MV-4-11 (cell line): ENCODE measurements around the gene HTT.
A peak's percentile ranks its signal among the peaks of the same experiment; 100 is the strongest.
"Not testable (repeated sequence)": the region's sequence is repeated elsewhere in the genome, so short reads cannot be mapped to it uniquely, and the experiment has no call there.

ENCODE experiments used
- DNase-seq: peaks from one replicate; lab custom pipeline; 2025; lab: John Stamatoyannopoulos, UW

The HTT gene

DNA sequence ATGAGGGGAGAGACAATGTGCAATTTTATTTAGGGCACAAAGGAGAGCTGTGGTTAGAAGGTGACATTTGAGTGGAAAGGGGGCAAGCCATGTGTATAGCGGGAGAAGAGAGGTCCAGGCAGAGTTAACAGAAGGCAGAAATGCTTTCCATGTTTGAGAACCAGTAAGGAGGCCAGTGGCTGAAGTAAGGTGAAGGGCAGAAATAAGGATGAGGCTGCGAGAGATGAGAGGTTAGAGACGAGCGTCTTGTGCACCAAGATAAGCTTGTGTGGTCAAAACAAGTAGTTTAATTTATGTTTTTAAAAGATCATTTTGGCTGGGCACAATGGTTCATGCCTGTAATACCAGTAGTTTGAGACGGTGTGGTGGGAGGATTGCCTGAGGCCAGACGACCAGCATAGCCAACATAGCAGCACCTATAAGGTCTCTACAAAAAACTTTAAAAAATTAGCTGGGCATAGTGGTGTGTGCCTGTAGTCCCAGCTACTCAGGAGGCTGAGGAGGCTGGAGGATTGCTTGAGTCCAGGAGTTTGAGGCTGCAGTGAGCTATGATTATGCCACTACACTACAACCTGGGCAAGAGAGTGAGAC is 8.5 kb downstream of the HTT start:
- DNase-seq = no peak

DNA sequence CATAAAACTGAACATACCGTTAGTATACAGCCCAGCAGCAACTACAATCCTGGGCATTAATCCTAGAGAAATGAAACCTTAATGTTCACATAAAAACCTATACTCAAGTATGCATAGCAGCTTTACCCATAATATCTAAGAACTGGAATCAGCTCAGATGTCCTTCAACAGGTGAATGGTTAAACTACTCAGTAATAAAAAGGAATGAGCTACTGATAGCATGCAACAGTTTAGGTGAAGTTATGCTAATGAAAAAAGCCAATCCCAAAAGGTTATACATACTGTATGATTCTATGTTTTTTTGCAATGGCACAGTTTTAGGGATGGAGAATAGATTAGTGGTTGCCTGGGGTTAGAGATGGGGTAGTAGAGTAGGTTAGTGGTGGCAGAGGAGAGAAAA is 9.3 kb downstream of the HTT start:
- no peak for DNase-seq

DNA sequence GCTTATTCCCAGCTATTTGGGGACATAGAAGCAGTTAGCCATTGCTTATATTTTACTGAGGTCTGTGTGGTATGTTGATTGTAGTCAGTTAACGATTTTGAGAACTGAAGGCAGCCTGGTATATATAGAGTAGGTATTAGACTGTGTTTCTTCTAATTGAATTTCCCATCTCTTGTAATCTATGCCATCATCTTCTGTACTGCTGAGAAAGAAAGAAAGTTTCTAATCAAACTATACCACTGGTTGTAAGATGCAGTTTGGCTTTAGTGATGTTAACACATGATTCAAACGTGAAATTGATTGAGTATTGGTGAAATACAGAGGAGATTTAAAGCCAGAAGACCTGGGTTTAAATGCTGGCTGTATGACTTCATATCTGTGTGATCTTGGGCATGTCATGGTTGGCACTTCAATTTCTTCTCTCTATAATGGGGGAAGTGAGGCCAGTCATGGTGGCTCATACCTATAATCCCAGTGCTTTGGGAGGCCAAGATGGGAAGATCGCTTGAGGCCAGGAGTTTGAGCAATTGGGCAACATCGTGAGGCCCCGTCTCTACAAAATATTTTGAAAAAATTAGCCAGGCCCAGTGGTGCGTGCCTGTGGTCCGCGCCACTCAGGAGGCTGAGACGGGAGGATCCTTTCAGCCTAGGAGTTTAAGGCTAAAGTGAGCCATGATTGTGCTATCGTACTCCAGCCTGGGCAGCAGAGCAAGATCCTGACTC is 11.6 kb downstream of the HTT start:
- DNase-seq = no peak

DNA sequence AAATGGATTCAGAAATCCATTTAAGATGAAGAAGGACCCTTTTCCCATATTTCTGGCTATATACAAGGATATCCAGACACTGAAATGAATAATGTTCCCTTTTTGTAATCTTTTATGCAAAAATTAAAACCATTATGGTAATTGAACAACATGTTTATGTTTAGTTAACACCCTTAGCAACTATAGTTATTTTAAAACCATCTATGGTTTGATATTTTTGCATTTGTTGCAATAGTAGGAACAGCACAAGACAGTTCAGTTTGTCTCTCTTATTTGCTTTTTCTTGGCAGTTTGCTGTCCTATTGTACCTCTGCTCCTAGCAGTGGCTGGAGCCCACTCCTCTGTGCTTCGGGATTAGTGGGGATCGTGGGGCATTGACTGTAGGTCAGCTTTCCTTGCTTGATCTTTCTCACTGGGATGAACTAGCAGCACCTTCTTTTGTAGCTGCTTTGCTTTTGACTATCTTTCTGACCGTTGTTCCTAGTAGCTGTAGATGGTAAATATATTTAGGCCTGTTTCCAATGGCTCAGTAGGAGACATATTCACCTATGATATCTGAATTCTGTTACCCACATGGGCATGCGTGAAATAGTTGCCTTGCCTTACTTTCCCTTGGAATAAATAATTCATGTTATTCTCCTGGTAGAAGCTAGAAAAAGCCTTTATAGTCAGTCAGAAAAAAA is 12.8 kb downstream of the HTT start:
- no peak for DNase-seq

DNA sequence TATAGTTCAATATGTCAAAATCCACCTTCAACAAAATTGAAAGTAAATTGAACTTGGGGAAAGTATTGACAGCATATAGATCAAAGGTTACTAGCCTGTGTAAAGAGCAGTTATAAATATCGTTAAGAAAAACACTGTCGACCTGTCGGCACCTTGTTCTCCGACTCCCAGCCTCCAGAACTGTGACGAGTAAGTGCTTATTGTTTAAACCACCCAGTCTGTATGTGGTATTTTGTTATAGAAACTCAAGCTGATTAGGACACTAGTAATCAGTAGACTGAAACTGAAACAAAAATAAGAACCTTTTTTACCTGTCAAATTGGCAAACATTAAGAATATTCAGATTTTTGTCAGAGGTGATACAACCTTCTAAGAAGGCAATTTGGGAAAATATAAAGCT is 17.0 kb downstream of the HTT start:
- DNase-seq = no peak

DNA sequence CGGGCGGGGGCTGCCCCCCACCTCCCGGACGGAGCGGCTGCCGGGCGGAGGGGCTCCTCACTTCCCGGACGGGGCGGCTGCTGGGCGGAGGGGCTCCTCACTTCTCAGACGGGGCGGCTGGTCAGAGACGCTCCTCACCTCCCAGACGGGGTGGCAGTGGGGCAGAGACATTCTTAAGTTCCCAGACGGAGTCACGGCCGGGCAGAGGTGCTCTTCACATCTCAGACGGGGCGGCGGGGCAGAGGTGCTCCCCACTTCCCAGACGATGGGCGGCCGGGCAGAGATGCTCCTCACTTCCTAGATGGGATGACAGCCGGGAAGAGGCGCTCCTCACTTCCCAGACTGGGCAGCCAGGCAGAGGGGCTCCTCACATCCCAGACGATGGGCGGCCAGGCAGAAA is 20.2 kb downstream of the HTT start:
- not testable (repeated sequence) for DNase-seq

DNA sequence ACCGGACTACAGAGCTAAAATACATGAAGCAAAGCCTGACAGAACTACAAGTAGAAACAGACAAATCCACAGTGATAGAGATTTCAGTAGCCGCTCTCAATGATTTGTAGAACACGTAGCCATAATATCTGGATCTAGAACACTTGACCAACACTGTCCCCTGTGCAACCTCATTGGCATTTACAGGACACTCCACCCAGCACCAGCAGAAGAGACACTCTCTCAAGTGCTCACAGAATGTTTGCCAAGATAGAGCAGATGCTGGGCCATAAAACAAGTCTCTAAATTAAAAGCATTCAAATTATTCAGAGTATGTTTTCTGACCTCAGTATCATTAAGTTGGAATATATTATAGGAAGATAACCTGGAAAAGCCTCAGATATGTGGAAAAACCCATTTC is 21.7 kb downstream of the HTT start:
- no peak for DNase-seq

DNA sequence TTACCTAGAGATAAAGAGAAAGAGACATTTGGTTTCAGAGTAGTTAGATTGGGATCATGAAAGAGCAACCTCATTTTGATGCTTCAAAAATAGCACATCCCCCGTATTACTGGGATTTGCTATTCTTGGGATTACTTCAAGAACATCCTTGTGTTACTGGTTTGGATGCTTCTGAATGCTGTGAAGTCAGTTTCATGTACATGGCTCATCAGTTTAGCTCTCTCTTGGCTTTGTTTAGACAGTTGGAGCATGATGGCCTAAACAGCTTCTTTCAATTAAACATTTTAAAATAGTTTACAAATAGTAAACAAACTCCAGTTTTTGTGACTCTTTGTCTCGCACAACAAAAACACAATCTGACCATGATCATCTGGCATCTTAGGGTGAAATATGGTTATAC is 23.9 kb downstream of the HTT start:
- DNase-seq = no peak

DNA sequence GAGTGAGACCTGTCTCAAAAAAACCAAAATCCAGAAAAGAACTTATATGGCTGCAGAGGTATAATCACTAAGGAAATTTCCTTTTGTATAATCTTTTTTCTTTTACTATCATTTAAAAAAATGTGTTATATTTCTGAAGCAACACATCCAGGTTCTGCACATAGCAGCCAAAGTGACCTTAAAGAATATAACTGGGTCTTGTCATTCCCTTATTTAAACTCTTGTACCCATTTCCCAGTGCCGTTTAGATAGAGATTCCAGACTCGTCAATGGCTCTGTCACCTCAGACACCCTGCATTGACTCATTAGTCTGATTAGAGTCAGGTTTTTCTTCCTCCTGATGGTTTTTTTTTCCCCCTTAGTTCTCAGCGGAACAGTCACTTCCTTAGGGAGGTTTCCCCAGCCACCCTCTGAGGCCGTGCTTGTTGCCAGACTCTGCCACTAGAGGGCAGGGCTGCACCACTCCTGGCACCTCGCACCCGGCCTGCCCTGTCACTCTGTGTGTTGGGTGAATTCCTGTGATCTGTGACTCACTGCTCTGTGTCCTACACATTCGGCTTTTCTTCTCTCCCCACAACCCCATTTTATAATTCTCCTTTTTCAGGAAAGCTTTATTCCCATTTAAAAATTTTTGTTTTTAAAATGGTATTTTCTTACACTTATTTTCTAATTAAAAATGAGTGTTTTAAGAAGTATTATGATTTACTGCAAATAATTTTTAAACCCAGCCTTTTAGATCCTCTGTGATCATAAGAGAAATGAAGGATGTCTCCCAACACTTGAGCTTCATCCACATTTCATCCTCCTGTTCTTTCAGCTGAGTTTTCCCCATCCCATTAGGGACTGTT is 32.1 kb downstream of the HTT start:
- DNase-seq = peak; percentile 88

DNA sequence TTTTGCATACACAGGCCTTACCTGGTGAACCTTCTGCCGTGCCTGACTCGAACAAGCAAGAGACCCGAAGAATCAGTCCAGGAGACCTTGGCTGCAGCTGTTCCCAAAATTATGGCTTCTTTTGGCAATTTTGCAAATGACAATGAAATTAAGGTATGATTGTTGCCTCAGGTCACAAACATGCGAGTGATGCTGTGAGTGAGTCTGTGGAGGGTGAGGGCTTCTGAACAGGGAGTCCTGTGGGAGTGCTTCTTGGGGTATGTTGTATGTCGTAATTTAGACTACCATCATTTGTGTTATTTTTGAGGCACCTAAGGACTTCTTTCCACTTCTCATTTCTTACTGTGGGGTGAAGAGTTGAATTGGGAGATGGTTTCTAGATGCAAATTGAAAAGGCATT is 32.8 kb downstream of the HTT start:
- DNase-seq = peak; percentile 11

DNA sequence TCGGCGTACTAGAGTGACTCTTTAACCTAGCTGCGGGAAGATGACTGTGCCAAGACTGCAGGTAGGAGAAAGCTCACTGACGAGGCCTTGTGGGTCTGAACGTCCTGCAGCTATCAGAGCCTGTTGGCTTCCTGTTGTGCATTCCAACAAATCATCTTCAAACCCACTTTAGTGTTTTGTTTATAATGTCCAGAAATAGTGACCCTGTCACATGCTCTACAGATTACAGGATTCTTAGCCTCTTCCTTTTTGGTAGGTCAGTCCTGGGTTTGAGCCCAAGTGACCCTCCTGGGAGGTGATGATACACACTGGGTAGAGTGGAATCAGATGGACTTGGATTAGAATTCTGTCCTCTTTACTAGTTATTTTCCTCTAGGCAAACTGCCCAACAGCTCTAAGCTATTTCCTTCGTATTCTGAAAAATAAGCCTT is 33.2 kb downstream of the HTT start:
- no peak for DNase-seq

DNA sequence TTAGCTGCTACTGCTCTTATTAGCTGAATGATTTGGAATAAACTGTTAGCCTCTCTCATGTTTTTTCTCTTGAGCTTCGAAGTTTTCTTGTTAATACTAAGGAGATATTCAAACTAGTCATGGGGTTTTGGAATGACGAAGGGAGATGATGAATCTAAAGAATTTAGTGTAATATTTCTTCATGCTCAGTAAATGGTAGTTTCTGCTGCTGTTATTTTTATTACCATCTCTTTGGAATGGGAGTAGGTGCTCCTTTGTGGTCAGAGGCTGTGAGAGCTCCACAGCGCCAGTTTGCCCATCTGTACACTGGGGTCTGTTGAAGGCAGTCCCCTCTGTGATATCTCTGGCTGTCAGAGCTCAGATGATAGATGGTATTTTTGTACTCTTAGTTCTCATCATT is 33.7 kb downstream of the HTT start:
- no peak for DNase-seq

DNA sequence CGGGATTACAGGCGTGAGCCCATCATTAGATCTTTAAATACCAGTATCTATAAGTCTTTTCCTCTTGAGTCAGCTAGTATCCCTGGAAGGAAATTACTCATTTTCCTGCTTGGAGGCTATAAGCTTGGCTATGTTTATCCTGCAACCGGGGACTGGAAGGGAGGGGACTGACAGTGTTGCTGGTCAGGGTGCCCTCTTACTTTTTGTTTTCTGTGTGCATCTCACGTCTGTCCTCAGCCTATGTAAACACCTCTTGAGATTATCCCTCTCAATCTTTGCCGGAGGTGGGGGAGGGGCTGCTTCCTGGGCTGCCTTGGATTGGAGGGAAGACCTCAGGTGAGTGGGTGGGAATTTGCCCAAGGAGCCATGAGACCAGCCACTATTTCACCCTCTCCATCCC is 37.0 kb downstream of the HTT start:
- DNase-seq = no peak

DNA sequence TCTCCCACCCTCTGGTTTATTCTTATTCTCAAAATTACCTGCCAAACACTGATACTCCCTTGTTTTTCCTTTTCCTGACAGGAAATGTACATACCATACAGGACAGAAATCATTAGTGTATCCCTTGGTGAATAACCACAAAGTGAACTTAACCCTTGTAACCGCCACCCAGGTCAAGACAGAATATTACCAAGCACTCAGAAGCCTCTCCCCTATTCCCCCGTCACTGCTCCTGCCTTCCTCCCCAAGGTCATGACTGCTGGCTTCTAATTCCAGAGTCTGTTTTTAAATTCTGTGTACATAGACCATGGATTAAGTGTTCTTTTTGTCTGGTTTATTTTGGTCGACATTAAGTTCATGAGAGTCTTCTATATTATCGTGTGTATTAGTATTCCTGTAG is 37.7 kb downstream of the HTT start:
- no peak for DNase-seq

DNA sequence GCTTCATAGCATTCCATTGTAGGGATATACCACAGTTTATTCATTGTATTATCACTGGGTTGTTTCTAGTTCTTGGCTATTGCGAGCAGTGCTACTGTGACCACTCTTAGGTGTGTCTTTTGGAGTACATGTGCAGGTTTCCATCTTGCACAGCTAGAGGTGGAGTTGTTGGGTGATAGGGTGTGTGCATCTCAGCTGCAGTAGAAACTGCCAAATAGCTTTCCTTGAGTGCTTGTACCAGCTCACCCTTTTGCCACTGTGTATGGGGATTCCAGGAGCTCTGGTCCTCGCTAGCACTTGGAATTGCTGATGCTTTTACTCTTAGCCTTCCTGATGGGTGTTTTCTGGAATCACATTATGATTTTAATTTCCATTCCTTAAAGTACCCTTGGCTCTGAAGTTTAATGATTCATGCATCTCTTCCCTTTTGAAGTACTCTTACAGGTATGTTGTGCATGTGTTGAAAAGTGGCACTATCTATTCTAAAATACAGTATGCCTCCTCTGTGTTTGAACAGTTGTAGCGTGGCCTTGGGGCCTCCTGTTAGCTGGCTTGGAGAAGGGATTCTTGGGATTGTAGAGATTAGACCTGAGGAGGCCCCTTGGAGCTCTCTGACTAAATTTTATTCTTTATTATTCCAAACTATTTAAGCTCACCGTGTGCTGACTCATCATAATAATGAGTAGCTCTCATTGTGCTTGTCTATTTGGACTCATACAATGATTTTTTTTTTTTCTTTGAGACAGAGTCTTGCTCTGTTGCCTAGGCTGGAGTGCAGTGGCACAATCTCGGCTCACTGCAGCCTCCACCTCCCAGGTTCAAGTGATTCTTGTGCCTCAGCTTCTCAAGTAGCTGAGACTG is 38.4 kb downstream of the HTT start:
- DNase-seq = no peak

DNA sequence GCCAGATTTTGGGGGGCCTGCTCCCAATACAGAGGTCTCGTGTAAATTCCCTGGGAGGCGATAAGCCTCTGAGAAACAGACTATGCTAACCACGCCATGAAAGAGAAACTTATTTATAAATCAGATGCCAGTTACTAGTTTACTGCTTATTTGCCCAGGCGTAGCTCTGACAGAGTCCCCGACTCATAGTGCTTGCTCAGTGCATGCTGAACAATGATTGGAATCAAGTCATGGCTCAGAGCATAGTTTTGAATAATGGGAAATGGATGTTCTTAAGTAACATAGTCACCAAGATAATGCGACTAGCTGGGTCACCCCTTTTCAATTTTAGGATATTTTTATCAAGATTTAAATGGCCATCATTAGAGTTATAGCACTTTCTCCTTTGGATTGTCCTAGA is 39.9 kb downstream of the HTT start:
- DNase-seq = no peak

DNA sequence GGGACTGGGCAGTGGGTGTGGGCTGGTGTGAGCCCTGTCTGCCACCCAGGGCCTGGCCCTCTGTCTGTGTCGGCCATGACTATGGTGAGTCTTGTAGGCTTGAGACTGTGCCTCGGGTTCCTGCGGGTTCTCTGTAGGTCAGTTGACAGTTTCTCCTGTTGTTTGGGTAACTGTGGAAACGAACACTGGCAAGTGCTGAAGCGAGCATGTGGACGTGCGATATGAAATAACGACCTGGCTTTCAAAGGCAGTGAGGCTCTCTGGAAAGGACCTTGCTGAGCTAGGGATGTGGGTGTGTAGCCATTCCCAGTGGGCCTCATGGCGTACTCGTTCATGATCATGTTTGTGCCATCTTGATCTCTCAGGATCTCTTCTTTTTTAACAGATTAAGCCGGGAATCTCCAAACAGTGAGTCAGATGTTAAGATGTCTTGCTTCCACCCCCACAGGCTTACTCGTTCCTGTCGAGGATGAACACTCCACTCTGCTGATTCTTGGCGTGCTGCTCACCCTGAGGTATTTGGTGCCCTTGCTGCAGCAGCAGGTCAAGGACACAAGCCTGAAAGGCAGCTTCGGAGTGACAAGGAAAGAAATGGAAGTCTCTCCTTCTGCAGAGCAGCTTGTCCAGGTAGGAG is 41.3 kb downstream of the HTT start:
- no peak for DNase-seq

DNA sequence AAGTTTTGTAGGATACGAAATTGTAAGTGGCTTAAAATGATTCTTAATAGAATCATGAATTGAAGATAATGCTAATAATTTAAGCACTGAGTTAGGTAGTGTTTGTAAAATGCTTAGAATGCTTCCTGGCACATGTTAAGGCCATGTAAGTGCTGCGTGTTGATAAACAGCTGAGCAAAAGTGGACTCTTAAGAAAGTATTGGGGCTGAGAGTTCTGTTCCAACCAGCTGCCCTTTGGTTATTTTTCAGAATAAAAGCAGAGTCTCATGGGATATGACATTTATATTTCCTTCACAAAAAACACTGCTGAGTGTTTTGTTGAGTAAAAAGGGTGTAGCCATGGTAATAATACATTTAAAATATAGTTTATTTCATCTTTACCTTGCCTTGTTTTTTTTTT is 42.5 kb downstream of the HTT start:
- no peak for DNase-seq

DNA sequence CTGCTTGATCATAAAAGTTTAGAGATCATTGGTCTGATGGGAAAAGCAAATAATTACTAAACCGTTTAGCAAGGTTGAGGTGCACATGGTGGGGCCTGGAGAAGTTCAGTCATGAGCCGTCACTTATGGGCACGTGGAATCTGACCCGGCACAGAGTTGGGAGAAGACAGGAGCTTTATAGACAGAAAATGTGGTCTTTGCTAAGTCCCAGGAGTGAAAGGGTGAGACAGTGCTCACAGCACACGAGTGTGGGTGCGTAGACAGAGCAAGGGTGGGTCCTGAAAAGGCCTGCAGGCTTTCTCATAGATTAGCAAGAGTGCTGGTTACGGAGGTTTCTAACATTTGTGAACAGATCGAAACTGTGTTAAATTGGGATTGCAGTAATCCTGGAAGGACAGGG is 43.8 kb downstream of the HTT start:
- no peak for DNase-seq

DNA sequence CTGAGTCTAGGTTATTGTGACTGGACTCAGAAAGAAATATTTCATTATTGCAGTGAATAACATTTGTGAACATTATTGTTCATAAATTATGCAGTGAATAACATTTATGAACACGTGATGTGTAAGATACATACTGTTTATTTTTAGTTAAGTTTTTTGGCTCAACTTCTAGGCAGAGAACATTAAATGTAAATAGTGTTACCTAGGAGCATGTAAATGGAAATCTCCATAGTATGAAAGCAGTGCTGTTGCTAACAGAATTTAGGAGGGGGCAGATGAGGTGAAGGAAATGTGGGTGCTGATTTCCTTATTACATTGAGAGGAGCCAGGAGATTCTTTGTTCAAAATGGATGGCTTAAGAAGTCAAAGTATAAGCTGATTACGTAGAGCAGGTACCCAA is 45.0 kb downstream of the HTT start:
- no peak for DNase-seq

DNA sequence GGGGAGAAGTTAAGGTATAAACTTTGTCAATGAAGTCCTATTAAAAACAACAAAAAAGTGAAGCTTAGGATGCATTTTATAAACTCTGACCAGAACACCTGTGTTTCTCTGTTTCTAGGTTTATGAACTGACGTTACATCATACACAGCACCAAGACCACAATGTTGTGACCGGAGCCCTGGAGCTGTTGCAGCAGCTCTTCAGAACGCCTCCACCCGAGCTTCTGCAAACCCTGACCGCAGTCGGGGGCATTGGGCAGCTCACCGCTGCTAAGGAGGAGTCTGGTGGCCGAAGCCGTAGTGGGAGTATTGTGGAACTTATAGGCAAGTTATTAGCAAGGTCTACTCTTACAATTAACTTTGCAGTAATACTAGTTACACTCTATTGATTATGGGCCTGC is 46.6 kb downstream of the HTT start:
- DNase-seq = peak; percentile 88
